HepG2 (cell line): ENCODE measurements around the gene TESK1. TPM values are rescaled to one million over a fixed set of nuclear protein-coding genes. Genes with fewer than 3 reads are reported as not detected.

Experiments used
- FOXA1 ChIP-seq, 2 experiments: fragments of 450-650 bp in 1 of 2; sonication (generic) in 1 of 2; formaldehyde crosslinking in 1 of 2; IDR thresholded peaks; 2 replicates each; pipeline versions ENCODE4 v1.4.0 to v1.6.1; 2016 to 2020; ENCODE audit warnings: missing genetic modification reagents in 1 of 2
- GATA4 ChIP-seq: sonication (generic); IDR thresholded peaks from 2 replicates; pipeline ENCODE4 v1.6.1; 2016; ENCODE audit warnings: antibody characterized with exemption, low read depth, borderline replicate concordance
- HNRNPLL ChIP-seq: fragments of 200-400 bp; formaldehyde crosslinking; IDR thresholded peaks from 2 replicates; pipeline ENCODE4 v1.6.1; 2017; ENCODE audit warnings: mild to moderate bottlenecking, low read depth, low read length; ENCODE audit not compliant: poor library complexity, severe bottlenecking
- KLF13 ChIP-seq: sonication (generic); formaldehyde crosslinking; IDR thresholded peaks from 2 replicates; pipeline ENCODE4 v1.4.0; 2020; ENCODE audit warnings: mild to moderate bottlenecking, missing genetic modification reagents
- MEF2D ChIP-seq: sonication (generic); formaldehyde crosslinking; IDR thresholded peaks from 2 replicates; pipeline ENCODE4 v1.5.1; 2020; ENCODE audit warnings: mild to moderate bottlenecking, missing genetic modification reagents
- NCOA5 ChIP-seq: sonication (generic); formaldehyde crosslinking; IDR thresholded peaks from 2 replicates; pipeline ENCODE4 v1.4.0; 2020; ENCODE audit warnings: missing genetic modification reagents
- PHF8 ChIP-seq: sonication (generic); formaldehyde crosslinking; IDR thresholded peaks from 2 replicates; pipeline ENCODE4 v1.5.0; 2020; ENCODE audit warnings: missing genetic modification reagents
- PRDM15 ChIP-seq: sonication (generic); formaldehyde crosslinking; IDR thresholded peaks from 2 replicates; pipeline ENCODE4 v1.4.0; 2020; ENCODE audit warnings: missing genetic modification reagents
- SNAI1 ChIP-seq: sonication (generic); formaldehyde crosslinking; IDR thresholded peaks from 2 replicates; pipeline ENCODE4 v1.5.0; 2020; ENCODE audit warnings: mild to moderate bottlenecking, missing genetic modification reagents, borderline replicate concordance
- SRSF1 ChIP-seq: fragments of 200-400 bp; formaldehyde crosslinking; optimal IDR thresholded peaks from 2 replicates; pipeline ENCODE3; 2017; ENCODE audit warnings: mild to moderate bottlenecking, low read depth, low read length, moderate library complexity
- STAG1 ChIP-seq: sonication (generic); formaldehyde crosslinking; IDR thresholded peaks from 2 replicates; pipeline ENCODE4 v1.4.0; 2020; ENCODE audit warnings: missing genetic modification reagents
- ZBTB44 ChIP-seq: sonication (generic); formaldehyde crosslinking; IDR thresholded peaks from 2 replicates; pipeline ENCODE4 v1.4.0; 2020; ENCODE audit warnings: missing genetic modification reagents
- ZKSCAN5 ChIP-seq: sonication (generic); formaldehyde crosslinking; IDR thresholded peaks from 2 replicates; pipeline ENCODE4 v1.5.1; 2020; ENCODE audit warnings: mild to moderate bottlenecking, missing genetic modification reagents
- ZMYM2 ChIP-seq: sonication (generic); formaldehyde crosslinking; IDR thresholded peaks from 2 replicates; pipeline ENCODE4 v1.8.0; 2022; ENCODE audit warnings: mild to moderate bottlenecking, missing genetic modification reagents
- ZNF235 ChIP-seq: sonication (generic); formaldehyde crosslinking; IDR thresholded peaks from 2 replicates; pipeline ENCODE4 v1.8.1; 2023; ENCODE audit warnings: mild to moderate bottlenecking, missing genetic modification reagents, borderline replicate concordance
- ZNF276 ChIP-seq: sonication (generic); formaldehyde crosslinking; IDR thresholded peaks from 2 replicates; pipeline ENCODE4 v1.4.0; 2020; ENCODE audit warnings: mild to moderate bottlenecking, low read depth, missing genetic modification reagents
- ZNF383 ChIP-seq: sonication (generic); formaldehyde crosslinking; IDR thresholded peaks from 2 replicates; pipeline ENCODE4 v1.4.0; 2020; ENCODE audit warnings: missing genetic modification reagents, mild to moderate bottlenecking, borderline replicate concordance
- ZNF550 ChIP-seq: sonication (generic); formaldehyde crosslinking; IDR thresholded peaks from 2 replicates; pipeline ENCODE4 v1.4.0; 2020; ENCODE audit warnings: mild to moderate bottlenecking, missing genetic modification reagents, borderline replicate concordance
- ZNF558 ChIP-seq: sonication (generic); formaldehyde crosslinking; IDR thresholded peaks from 2 replicates; pipeline ENCODE4 v1.9.0; 2022; ENCODE audit warnings: mild to moderate bottlenecking, missing genetic modification reagents, borderline replicate concordance
- ZNF672 ChIP-seq: sonication (generic); formaldehyde crosslinking; IDR thresholded peaks from 2 replicates; pipeline ENCODE4 v1.8.1; 2022; ENCODE audit warnings: missing genetic modification reagents
- ZNF83 ChIP-seq: sonication (generic); formaldehyde crosslinking; IDR thresholded peaks from 2 replicates; pipeline ENCODE4 v1.4.0; 2020; ENCODE audit warnings: missing genetic modification reagents, mild to moderate bottlenecking, borderline replicate concordance
- ZNF883 ChIP-seq: sonication (generic); formaldehyde crosslinking; IDR thresholded peaks from 2 replicates; pipeline ENCODE4 v1.5.1; 2020; ENCODE audit warnings: mild to moderate bottlenecking, missing genetic modification reagents; ENCODE audit errors: not compliant biosample characterization
- polyA plus RNA-seq, 8 experiments: library from polyadenylated mRNA; depleted of rRNA in 3 of 8; stranded (reverse) in 7 of 8; unstranded in 1 of 8; fragments of >200 nt; fragmentation: Illumina TruSeq in 4 of 8; extraction: Trizol in 4 of 8; gene quantifications; 2 replicates each; pipeline versions ENCODE4 v1.2.1 to v1.2.3, GENCODE V29; 2011 to 2016; ENCODE audit warnings: low read depth in 4 of 8, missing spikeins in 1 of 8, mixed read lengths in 1 of 8; ENCODE audit not compliant: insufficient read depth in 1 of 8
- total RNA-seq, 5 experiments: library from RNA; depleted of rRNA; stranded (reverse); fragments of >200 nt; fragmentation: Illumina TruSeq; extraction: Trizol; gene quantifications; 2 replicates each; pipeline ENCODE4 v1.2.3, GENCODE V29; 2016; ENCODE audit warnings: low read depth in 1 of 5

Gene TESK1
- total and polyA plus RNA-seq, 2 of the 13 experiments (the other 11 are each of a cell fraction or from before 2014, with no cell fraction given), result 7.3 to 13.6 TPM

GRCh38 chr9:35658137-35658967 is 53.3 kb downstream of the TESK1 start, which contains the start of gene CCDC107 (continued):
- TF ChIP-seq ZNF276, result no peak; the same call in none of the 2 replicates
- TF ChIP-seq STAG1 (CRISPR knock-in tag), result peak; percentile 84
- peak; percentile 60; the same call in 1 of the 2 replicates for TF ChIP-seq GATA4
- no peak for TF ChIP-seq NCOA5 (CRISPR knock-in tag)
- peak; percentile 88 for TF ChIP-seq HNRNPLL
- TF ChIP-seq ZNF672 (CRISPR knock-in tag), result 0 out of 2 replicates have a peak, but pooled peaks have one; percentile 16
- no peak for TF ChIP-seq ZNF383 (CRISPR knock-in tag)
- TF ChIP-seq ZBTB44 (CRISPR knock-in tag), result no peak
- TF ChIP-seq ZMYM2 (CRISPR knock-in tag), result peak; percentile 42; the same call in 1 of the 2 replicates
- TF ChIP-seq ZNF558 (CRISPR knock-in tag), result peak; percentile 42; the same call in 1 of the 2 replicates
- no peak for TF ChIP-seq ZNF83 (CRISPR knock-in tag)
- TF ChIP-seq SRSF1, result peak; percentile 62
- no peak for TF ChIP-seq PRDM15 (CRISPR knock-in tag)
- TF ChIP-seq MEF2D (CRISPR knock-in tag), result peak; percentile 17; the same call in 1 of the 2 replicates
- TF ChIP-seq PHF8 (CRISPR knock-in tag), result peak; percentile 88
- no peak for TF ChIP-seq ZNF550 (CRISPR knock-in tag)
- no peak for TF ChIP-seq ZNF883
- 0 out of 2 replicates have a peak, but pooled peaks have one; percentile 18 for TF ChIP-seq ZKSCAN5 (CRISPR knock-in tag)
- peak; percentile 70; the same call in 1 of the 2 replicates for TF ChIP-seq ZNF235 (CRISPR knock-in tag)
- TF ChIP-seq KLF13 (CRISPR knock-in tag), result no peak
- peak; percentile 95 for TF ChIP-seq SNAI1 (CRISPR knock-in tag)
- no peak for TF ChIP-seq FOXA1 (IDR thresholded peaks at IDR 0.05)
- TF ChIP-seq FOXA1 (CRISPR knock-in tag; IDR thresholded peaks at IDR 0.05), result no peak
